ENCODE data around the gene DCX.

Gene DCX

DNA sequence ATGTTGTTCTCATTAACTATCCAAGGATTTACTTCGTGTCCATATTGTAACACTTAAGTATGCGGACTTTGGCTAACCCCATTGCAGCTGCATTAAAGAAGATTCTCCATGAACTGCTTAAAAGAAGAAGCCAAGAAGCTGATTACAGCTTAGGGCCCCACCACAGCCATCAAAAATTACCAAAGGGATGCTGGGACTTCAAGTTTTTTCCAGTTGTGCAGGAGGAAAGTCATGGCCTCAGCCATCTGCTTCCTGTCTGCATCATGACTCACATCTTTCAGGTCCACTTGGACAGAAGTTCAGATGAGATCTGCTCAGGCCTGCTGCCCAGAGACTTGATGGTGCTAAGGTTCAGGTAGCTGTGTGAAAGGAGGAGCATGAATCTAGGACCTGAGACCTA lies 102.9 kb downstream of the DCX start:
- DNase-seq (ENCODE audit: low spot score): no peak

DNA sequence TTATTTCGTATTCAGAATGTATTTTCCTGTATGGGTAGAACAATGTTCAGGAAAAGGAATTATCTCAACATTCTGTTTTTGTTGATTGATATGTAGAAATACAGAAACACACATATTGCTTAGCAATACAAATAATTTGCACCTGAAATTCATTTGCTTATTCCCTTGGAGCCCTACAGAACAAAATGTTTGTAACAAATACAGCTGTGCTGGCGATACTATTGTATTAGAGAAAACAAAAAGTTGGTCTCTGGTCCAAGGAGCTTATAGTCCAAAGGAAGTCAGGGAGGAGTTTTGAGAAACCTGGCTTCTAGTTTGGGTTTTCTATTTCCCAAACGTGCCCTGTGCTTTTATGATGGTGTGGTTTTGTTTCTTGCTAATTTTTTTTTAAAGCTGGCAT lies 104.0 kb downstream of the DCX start:
- DNase-seq (ENCODE audit: low spot score): no peak

DNA sequence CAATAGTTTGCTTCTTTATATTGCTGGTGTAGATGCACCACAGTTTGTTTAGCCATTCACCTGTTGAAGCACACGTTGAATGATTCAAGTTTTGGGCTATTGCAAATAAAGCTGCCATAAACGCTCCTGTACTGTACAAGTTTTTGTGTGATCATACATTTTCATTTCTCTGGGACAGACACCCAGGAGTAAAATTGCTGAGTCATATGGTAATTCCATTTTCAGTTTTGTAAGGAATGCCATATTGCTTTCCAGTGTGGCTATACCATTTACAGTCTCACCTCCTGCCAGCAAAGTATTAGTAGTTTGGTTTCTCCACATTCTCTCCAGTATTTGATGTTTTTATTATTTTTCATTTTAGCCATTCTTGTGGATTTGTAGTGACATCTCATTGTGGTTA lies 109.7 kb downstream of the DCX start:
- DNase-seq (ENCODE audit: low spot score): no peak

DNA sequence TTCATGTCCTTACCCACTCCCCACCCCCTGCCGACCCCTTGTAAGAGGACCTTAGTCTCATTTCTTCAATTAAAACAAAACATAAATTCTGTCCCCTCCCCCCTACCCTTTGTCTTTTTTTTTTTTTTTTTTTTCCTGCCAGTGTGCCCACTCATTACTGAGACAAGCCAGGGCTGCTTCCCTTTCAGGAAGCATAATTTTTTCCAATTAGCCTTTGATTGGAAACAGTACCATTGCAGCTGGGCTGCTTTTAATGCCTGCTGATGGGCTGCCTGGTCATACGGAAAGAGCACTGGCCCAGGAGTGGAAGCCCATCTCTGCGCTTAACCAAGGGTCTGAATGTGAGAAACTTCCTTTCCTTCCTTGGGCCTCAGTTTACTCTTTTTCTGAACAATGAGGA lies 123.2 kb downstream of the DCX start:
- no peak for DNase-seq (ENCODE audit: low spot score)

DNA sequence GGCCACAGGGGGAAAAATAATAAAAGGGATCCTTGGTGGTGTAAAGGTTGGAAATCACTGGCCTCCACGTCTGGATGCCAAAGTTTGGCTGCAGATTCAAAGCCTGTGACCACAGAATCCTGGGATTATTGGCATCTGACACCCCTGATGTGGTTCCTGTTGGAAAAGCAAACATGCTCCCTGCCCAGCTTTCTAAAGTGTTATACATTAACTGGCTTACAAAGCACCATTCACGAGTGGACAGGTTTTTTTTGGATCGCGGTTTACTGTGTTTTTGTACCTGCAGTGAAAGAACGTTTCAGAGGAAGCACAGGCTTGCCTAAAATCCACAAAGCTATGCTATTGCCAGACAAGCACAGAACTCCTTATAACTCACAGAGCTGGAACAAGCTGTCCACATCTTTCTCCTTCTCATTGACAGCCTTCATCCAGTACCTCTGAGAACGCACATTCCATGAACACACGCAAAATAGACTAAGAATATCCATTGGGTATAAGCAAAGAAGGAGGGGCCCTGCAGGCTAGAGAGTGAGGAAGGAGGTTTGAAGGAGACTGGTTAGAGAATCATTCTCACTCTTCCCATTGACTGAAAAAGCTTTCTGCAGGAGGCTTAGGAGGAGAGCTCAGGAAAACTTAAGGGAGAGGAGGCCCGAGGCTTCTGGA lies 127.2 kb downstream of the DCX start:
- no peak for DNase-seq (ENCODE audit: low spot score)

DNA sequence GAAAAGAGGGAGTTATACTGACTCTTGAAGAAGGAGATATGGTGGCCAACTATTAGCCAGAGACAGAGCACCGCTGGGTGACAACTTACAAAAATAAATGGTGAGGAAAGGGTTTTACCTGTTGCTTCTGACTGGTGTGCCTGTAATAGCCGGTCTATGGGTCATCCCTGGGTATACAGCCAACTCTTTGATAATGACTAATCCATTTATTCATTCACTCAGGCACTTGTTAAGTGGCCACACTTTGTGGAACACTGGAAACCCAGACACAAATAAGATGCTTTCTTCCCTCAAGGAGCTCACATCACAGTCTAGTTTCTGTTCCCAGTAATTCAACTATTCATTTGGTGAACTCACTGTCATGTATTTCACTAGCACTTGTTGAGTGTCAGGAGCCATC lies 128.5 kb downstream of the DCX start:
- no peak for DNase-seq (ENCODE audit: low spot score)

DNA sequence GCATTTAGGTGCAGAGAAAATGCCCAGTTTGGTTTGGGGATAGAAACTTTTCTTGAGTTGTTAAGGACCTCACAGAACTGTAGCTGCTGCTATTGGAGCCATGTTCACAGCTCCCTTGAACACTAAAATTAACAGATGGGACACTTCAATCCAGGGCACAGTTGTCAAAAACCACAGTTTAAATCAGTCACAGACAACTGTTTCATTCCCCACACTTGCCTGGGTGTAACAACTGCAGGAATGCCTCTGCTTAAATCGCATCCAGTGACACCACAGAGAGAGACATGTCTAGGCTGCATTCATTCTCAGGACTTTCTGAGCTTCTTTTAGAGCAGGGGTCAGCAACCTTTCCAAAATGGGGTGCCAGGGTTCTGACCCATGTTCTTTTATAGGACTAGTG lies 129.0 kb downstream of the DCX start:
- DNase-seq (ENCODE audit: low spot score): no peak

DNA sequence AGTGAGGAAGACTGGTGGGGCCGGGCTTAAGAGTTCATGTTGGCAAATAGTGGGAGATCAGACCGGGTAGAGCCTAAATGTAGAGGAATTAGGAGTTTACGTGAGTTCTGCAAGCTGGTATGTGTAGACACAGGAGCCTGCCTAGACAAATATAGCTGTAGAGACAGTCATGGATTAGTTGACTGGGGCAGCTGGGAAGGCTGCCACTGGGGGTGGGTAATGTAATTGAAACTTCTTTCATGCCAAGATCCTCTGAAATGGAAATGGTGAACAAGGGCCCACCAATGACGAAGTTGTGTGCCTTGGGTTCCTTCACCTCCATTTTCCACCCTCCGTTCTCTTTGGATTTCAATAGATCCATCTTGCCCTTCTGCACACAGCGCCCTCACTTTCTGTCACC lies 129.9 kb downstream of the DCX start:
- DNase-seq (ENCODE audit: low spot score): no peak

DNA sequence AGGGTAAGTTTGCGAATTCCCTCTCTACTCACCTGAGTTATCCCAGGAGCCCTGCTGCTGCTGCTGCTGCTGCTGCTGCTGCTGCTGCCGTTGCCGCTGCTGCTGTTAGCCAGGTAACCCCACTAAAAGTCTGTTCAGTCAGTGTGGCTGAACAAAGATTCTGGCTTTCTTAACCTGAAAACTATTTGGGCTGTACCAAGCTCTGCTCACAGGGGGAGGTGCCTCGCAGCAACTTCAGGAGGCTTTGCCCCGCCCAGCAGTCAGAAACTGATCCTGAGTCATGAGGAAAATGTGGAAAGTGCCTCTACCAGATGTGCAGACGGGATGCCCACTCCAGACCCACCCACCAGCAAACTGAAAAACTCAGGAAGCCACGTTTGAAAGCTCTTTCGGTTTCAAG lies 141.7 kb downstream of the DCX start, which contains the start of gene CAPN6:
Gene CAPN6 (minus strand): TSS at position 145 of the 400 bp plus-strand sequence. CDS start 6,547 bp downstream, outside the sequence.
- DNase-seq (ENCODE audit: low spot score): no peak

DNA sequence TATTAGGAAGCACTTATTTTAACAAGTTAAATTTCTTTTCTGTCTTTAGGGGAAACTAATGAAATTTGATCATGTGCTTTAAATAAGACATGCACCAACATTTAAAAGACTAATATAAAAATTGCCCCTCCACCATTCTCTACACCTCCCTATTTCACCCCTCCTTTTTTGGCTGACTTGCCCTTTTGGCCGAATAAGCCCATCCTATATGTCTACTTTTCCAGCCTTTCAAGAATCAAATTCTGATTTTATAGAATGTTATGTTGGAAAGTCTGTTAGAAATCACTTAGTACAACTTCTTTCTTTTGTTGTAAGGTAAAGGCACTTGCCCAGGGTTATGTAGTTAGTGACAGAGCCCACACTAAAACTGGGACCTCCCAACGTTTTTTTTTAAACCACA lies 143.5 kb downstream of the DCX start:
- no peak for DNase-seq (ENCODE audit: low spot score)

DNA sequence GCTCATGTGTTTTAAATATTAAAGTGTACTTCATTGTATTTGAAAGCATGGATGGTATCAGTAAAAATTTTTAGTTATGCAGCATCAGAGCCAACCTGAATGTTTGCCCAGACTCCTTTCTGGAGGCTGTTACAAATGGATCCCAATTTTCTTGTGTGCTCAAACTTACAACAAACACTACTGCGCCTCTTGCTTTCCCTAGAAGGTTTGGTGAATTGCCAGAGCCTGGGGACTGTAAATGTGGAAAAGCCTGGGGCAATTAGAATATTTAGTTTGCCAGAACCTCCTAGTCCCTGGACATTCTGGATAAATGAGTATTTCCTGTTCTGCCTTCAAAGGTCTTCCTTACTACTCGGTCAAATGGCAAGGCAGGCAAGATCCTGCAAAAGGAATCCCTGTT lies 146.5 kb downstream of the DCX start:
- no peak for DNase-seq (ENCODE audit: low spot score)

DNA sequence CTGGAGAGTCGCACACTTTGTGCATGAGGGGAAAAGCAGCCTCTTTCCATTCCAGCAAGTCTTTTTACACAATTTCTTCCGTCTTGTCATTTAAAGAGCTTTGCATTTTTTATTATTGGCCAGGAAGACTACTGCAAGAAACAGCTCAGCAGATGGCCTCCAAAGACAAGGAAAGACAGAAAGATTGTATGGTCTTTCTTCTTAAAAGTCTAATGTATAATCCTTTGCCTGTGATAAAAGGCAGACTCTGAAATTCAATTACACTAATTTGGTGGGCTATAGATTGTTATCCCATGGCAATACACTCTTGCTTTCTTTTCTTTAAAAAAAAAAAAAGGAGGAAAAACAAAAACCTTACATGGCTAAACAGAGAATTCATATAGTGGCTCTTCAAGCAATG lies 147.6 kb downstream of the DCX start:
- DNase-seq (ENCODE audit: low spot score): no peak

DNA sequence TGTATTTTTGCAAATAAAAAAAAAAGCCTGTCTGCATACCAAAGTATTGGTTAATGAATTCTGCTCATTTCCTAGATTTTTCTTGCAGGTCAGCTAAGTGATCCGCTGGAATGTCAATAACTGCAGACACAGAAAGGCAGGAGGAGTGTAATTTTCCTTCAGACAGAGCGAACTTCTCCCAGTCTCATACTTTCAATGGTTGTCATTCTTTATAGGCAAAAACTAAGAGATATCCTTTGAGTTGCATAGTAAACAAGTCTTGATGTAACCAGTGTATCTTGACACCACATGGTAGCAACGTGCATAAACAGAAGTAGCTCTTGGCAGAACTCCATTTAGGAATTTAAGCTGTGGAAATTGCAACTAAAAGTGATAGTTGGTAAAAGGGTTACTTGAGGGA lies 149.9 kb downstream of the DCX start:
- no peak for DNase-seq (ENCODE audit: low spot score)

DNA sequence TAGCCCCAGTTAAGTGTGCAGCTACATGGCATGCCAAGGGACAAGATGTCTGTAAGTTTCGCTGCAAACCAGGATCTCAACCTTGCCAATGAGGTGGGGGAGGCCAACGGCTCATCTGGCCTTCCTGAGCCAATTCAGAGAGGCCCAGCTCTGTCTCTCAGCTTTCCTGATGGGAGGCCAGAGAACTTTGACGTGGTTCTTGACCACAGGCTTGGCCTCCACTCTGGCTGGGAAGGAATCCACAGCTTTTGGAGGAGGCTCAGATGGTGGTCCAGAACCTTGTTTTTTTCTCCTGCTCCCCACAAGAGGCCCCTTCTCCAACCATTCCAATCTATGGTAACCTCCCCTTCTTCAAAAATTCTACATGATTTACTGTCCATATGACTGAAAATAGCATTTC lies 151.5 kb downstream of the DCX start:
- DNase-seq (ENCODE audit: low spot score): no peak

DNA sequence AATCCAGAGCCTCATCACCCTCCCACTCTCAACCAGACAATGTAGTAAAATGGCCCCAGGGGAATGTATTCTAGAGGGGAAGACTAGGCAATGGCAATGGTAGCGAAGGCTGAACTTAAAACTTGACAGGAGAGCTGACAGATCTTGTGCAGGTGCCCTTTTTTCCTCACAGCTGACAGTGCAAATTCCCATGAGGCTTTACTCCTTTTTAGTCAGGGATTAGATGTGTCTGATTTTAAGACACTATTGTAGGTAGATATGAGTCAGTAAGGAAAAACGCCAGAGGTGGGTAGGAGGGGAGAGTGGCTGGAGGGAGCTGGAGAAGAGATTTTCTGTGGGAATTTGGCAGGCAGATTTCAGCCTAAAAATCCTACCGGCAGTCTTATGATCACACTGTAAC lies 152.4 kb downstream of the DCX start:
- DNase-seq (ENCODE audit: low spot score): no peak

DNA sequence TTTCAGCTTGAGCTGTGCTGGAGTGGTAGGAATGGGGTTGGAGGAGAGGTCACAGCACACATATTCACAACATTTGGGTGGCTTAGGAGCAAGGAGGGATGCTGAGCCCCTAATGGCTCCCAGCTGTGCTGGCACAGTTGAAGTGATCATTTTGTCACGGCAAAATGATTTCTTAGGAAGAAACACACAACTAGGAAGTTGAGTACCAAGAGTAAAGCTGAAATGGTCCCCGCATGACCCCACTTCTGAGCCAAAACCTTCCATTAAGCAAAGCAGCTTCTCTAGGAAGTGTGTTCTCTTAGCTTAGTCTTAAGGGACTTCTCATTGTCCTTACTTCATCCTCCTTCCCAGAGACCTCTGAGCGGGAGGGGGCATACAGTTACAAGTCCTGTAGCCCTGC lies 154.3 kb downstream of the DCX start:
- no peak for DNase-seq (ENCODE audit: low spot score)

DNA sequence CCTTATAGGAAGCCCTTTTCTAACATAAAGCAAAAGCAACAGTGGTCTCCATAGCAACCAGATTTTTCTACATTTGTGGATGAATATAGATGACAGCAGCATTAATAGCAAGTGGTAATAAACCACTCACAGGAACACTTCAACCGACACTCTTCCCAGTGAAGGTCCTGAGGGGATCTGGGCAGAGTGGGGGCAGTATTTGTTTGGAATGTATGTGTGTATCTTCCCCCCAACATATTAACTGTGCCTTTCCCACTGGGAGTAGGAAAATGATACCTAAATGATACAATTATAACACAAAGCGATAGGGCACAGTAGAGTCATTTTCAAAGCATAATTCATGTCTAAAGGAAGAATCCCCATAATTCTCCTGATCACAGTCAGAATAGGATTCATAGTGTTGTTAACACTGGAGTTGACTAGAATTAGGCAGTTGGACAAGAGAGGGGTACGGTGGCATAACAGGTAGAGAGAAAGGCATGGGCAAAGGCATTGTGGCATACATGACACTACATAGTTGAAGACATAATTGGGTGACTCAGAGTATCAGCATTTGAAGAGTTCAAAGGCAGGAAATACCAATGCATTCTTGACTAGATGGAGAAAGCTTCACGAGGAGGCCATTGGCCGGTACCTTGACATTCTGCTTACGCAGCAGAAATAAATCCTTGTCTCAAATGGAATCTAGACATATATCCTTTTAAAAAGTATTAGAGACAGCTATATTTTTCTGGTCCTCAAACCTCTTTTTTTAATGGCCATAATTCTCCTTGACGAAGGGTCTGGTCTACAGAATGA lies 156.9 kb downstream of the DCX start:
- no peak for DNase-seq (ENCODE audit: low spot score)

DNA sequence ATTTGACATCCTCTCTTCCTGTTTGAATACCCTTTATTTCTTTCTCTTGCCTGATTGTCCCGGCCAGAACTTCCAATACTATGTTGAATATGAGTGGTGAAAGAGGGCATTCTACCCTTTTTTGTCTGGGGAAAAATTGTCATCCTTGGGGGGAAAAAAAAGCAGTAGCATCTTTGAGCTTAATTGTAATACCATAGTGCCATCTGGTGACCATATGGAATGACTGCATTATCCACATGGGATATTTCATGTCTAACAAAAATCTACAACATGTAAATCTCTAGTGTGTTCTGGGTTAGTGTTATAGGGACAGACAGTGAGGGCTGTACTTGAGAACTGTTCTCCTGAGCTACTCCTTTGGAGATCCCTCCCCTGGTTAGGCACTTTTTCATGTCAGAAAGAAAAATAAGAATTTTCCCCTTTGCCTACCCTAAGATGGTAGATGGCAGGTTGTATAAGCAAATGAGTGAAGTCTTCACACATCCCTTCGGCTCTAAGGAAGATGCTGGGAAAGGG lies 167.7 kb downstream of the DCX start:
- peak; percentile 1 for DNase-seq (ENCODE audit: low spot score)
